ENCODE results near the gene TMUB1. TPM values are rescaled to one million over a fixed set of nuclear protein-coding genes. Genes with fewer than 3 reads are reported as not detected.

The TMUB1 gene
- total RNA-seq, 2 donors from 2014 or later = 67.3 to 68.5 TPM

DNA sequence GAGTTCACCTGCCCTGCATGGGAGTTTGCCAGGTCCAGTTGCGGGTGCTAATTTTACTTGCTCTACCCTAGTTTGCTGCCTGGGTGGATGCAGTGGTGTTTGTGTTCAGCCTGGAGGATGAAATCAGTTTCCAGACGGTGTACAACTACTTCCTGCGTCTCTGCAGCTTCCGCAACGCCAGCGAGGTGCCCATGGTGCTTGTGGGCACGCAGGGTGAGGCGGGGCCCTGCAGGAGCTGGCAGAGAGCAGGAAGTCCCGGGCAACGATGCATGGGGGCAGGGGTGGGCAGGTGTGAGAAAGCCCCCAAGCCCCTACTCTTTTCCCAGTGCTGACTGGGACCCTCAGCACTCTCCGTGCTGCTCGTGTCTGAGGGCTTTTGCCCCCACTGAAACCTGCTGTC is 34.3 kb upstream of the TMUB1 start:
- Mint-ChIP-seq H3K36me3 (ENCODE audit: insufficient read depth in 2 of 2) (peaks cover 0 to 3% of the 10 kb centered on the region in 2 donors), H3K4me3 (peak overlapping the region; percentile 60 to 66), H3K4me1 (ENCODE audit: low read depth) (no peaks in the 10 kb centered on the region), H3K27me3 (ENCODE audit: low read depth) (peaks cover 14% of the 10 kb centered on the region), H3K9me3 (no peaks in the 10 kb centered on the region), H3K27ac (no peak overlapping the region)
- DNase-seq (peak in 1 of 2 donors; percentile 25), ATAC-seq (replicated peaks in 1 of 2) (peak in 1 of 2 donors; percentile 50)

DNA sequence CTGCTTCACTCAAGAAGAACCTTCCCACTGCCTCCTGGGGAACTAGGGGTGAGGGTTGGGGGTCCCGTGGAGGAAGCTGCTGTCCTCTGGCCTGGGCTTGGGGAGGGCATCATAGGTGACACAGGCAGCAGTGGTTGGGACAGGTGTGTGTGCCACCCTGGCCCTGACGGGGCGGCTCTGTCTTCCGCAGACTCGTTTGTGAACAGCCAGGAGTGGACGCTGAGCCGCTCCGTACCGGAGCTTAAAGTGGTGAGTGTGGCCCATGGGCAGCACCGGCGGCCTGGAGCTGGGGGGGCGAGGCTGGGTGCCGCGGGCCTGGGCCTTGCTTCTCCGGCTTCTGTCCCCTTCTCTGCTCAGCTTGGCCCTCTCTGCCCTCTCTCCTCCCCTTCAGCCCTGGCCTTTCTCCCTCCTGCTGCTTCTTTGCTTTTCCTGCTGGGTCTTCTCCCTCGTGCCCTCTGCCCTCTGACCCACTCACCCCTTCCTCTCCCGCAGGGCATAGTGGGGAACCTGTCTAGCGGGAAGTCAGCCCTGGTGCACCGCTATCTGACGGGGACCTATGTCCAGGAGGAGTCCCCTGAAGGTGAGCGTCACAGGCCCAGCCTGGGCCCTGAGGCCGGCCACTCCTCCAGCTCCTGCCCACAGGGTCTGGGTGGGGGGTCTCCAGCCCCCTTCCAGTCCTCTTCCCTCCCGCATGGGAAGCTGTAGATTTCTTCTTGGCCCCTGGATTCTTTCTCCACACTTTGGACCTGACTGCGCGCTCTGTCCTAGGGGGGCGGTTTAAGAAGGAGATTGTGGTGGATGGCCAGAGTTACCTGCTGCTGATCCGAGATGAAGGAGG is 33.5 kb upstream of the TMUB1 start:
- Mint-ChIP-seq H3K27ac (no peak overlapping the region), H3K27me3 (ENCODE audit: low read depth) (peaks cover 14% of the 10 kb centered on the region), H3K4me3 (peak overlapping the region; percentile 60 to 66), H3K4me1 (ENCODE audit: low read depth) (no peaks in the 10 kb centered on the region), H3K9me3 (no peaks in the 10 kb centered on the region), H3K36me3 (ENCODE audit: insufficient read depth in 2 of 2) (peaks cover 0 to 3% of the 10 kb centered on the region in 2 donors)
- ATAC-seq (replicated peaks in 1 of 2) (no peak), DNase-seq (no peak)

DNA sequence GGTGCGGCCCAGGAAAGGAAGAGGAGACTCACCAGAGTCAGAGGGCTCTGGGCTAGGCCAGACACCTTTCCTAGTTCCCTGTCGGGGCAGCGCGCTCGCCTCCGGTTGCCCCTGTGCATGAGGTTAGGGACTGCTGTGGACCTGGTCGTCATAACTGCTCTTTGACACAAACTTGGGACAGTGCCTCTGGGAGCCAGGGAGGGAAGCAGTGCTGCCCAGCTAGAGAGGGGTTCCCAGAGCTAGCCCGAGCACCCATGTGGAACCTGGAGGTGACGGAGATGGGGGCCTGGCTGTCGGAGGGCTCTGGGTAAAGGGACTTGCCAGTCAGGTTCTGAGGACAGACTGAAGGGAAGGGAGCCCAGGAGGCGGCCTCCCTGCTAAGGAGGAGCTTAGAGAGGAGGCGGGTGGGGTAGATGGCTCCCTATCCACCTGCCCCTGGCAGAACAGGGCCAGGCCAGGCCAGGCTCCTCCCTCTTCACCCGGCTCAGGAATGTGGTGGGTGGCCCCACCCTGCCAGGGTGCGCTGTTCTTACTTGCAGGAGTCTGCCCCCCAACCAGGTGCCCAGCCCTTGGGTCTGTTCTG is 32.6 kb upstream of the TMUB1 start:
- H3K27ac Mint-ChIP-seq = no peak overlapping the region
- H3K9me3 Mint-ChIP-seq = no peaks in the 10 kb centered on the region
- peaks cover 14% of the 10 kb centered on the region for H3K27me3 Mint-ChIP-seq (ENCODE audit: low read depth)
- no peaks in the 10 kb centered on the region for H3K4me1 Mint-ChIP-seq (ENCODE audit: low read depth)
- DNase-seq = no peak
- ATAC-seq (replicated peaks in 1 of 2) = no peak
- peak overlapping the region; percentile 13 to 67 for H3K4me3 Mint-ChIP-seq
- peaks cover 0 to 3% of the 10 kb centered on the region in 2 donors for H3K36me3 Mint-ChIP-seq (ENCODE audit: insufficient read depth in 2 of 2)

DNA sequence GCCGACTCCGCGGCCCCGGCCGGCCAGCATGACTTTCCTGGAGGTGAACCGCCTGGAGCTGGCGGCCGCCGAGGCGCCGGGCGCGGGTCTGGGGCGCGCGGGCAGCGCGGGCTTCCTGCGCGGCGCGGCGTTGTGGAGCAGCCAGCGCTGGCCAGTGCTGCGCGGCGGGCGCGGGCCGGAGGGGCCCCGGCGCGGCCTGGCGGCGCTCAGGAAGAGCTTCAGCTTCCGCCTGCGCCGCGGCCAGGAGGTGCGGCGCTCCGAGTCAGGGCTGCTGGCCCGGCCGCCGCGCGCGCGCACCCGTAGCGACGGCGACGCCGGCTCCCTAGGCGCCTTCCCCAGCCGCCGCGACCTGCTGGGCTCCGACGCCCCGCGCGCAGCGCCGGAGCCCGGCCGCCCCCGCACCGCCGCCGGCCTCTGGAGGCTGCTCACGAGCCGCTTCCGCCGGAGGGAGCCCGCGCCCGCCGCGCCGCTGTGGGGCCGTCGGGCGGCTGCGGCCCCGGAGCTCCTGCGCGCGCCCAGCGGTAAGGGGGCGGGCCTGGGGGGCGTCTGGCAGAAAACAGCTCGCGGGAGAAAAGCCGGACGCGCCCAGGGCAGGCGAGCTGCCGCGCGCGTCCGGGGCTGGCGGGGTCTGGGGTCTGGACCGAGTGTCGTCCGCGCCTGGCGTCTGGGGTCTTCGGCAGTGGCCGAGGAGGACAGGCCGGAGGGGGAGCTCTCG is 32.0 kb upstream of the TMUB1 start:
- Mint-ChIP-seq H3K4me1 (ENCODE audit: low read depth) (no peaks in the 10 kb centered on the region), H3K36me3 (ENCODE audit: insufficient read depth in 2 of 2) (peaks cover 0 to 3% of the 10 kb centered on the region in 2 donors), H3K27ac (no peak overlapping the region), H3K9me3 (no peaks in the 10 kb centered on the region), H3K4me3 (peak overlapping the region; percentile 13 to 67), H3K27me3 (ENCODE audit: low read depth) (peaks cover 14% of the 10 kb centered on the region)
- ATAC-seq (replicated peaks in 1 of 2) (peak; percentile 71), DNase-seq (peak; percentile 57 to 69)

DNA sequence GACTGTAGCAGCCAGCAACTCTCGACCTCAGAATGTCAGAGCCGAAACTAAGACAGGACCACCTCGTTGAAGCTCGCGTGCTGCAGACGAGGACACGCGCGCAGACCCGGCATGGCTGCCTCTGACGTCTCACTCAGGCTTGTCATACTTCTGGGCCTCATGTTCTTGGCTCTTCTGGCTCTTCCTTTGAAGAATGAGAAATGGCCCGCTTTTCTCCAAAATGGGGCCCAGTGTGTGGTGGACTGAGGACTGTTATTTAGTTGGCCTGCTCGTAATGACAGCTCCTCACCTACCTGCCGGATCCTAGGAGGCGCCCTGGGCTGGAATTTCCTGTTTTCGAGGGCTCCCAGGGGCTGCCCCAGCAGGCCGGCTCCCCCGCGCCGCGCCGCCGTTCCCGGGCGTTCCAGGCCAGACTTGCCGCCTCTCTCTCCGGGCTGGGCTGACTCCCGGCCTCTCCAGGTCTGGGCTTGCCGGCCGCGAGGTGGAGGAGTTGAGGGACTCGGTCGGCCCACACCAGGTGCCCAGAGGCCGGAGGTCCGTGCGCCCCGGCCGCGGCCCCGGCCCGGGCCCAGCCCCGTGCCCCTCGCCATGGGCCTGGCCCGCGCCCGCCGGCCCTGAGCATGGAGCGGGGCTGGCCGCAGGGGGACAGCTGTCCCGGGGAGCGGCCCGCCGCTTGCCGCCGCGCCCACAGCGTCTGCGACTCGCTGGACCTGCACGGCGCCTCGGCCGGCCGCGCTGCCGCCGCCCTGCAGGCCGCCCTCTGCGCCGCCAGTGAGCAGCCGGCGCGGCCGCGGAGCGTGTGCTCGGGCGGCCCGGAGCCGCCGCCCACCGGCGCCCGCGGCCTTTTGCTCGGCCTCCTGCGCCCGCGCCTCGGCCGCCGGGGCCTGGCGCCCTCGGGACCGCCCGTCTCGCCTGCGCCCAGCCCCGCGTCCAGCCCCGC is 31.1 kb upstream of the TMUB1 start:
- Mint-ChIP-seq H3K4me3 (peak overlapping the region in 1 of 2 donors; percentile 32), H3K27ac (no peak overlapping the region), H3K27me3 (ENCODE audit: low read depth) (peaks cover 14% of the 10 kb centered on the region), H3K9me3 (no peaks in the 10 kb centered on the region), H3K36me3 (ENCODE audit: insufficient read depth in 2 of 2) (peaks cover 0 to 1% of the 10 kb centered on the region in 2 donors), H3K4me1 (ENCODE audit: low read depth) (no peaks in the 10 kb centered on the region)
- ATAC-seq (replicated peaks in 1 of 2) (peak; percentile 25 to 41), DNase-seq (no peak)

DNA sequence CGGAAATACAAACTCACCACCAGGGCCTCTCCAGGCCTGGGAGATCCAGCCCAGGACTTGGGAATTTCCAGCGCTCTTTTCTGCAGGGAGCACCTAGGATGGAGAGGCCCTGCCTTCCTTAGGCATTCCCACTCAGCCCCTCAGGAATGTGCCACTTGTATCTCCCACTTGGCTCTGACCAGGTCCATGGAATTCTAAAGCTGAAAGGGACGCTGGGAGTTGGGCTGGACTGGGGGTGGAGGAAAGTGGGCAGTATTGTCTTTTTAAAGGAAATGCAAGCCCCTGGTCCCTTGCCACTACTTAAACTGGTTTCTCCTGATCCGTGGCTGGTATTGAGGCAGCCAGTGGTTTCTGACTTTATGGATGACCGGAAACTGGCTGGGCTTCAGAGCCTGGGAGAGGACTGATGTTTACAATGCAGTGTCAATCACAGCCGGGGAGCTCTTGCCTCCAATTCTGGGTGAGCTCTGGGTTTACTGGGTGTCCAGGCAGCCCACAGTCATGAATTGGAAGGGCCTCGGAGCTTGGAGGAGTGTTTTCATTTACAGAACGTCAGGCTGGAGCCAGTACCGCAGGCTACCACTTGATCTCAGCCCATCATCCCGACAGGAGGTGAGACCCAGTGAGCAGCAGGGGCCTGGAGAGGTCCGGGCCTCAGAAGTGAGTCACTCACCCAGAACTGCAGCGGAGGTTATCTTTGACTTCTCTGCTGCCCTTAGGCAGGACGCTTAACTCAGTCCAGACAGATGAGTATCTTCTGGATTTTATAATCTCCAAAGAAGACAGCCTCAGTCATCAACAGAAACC is 30.3 kb upstream of the TMUB1 start:
- H3K27me3 Mint-ChIP-seq (ENCODE audit: low read depth) = peaks cover 14% of the 10 kb centered on the region
- H3K4me3 Mint-ChIP-seq = peak overlapping the region; percentile 10 to 32
- H3K4me1 Mint-ChIP-seq (ENCODE audit: low read depth) = no peaks in the 10 kb centered on the region
- H3K9me3 Mint-ChIP-seq = no peaks in the 10 kb centered on the region
- no peak for ATAC-seq (replicated peaks in 1 of 2)
- H3K36me3 Mint-ChIP-seq (ENCODE audit: insufficient read depth in 2 of 2) = peaks cover 0 to under 1% of the 10 kb centered on the region in 2 donors
- DNase-seq = no peak
- H3K27ac Mint-ChIP-seq = no peak overlapping the region

GRCh38 chr7:151110941-151111645 is 27.8 kb upstream of the TMUB1 start:
- ATAC-seq (replicated peaks in 1 of 2) = peak; percentile 77 to 80
- Mint-ChIP-seq H3K27ac (no peak overlapping the region), H3K4me1 (ENCODE audit: low read depth) (no peaks in the 10 kb centered on the region), H3K4me3 (no peak overlapping the region), H3K27me3 (ENCODE audit: low read depth) (peaks cover 14% of the 10 kb centered on the region), H3K36me3 (ENCODE audit: insufficient read depth in 2 of 2) (no peaks in the 10 kb centered on the region), H3K9me3 (no peaks in the 10 kb centered on the region)
- peak; percentile 78 to 81 for DNase-seq

- H3K36me3 Mint-ChIP-seq (ENCODE audit: insufficient read depth in 2 of 2) = no peaks in the 10 kb centered on the region
- H3K27me3 Mint-ChIP-seq (ENCODE audit: low read depth) = peaks cover 14% of the 10 kb centered on the region
- no peak overlapping the region for H3K27ac Mint-ChIP-seq
- no peak overlapping the region for H3K4me3 Mint-ChIP-seq
- no peak for ATAC-seq (replicated peaks in 1 of 2)
- no peaks in the 10 kb centered on the region for H3K9me3 Mint-ChIP-seq
- H3K4me1 Mint-ChIP-seq (ENCODE audit: low read depth) = no peaks in the 10 kb centered on the region
- no peak for DNase-seq
Observed at GRCh38 chr7:151110236-151110940, 27.1 kb upstream of the TMUB1 start.

- Mint-ChIP-seq H3K9me3 (no peaks in the 10 kb centered on the region), H3K27me3 (ENCODE audit: low read depth) (peaks cover 14% of the 10 kb centered on the region), H3K4me3 (no peak overlapping the region), H3K36me3 (ENCODE audit: insufficient read depth in 2 of 2) (no peaks in the 10 kb centered on the region), H3K27ac (no peak overlapping the region), H3K4me1 (ENCODE audit: low read depth) (no peaks in the 10 kb centered on the region)
- ATAC-seq (replicated peaks in 1 of 2) = no peak
- DNase-seq = no peak
Observed at GRCh38 chr7:151109094-151110048, 26.1 kb upstream of the TMUB1 start.

DNA sequence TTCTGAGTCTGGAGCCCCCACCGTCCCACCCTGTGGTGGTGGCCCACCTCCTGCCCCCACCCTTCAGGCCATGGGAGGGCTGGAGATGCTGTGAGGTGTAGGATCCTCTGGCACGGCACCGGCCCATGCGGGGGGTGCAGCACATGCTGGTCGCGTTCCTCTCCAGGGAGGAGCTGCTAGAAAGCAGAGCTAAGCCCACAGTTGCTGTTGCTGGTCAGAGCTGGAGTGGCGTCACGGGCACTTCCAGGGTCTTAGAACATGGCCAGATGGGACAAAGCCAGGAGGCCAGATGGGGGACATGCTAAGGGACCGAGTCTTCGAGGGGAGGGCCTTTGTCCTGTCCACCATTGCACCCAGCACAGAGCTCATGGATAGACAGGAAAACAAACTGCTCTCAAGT is 24.6 kb upstream of the TMUB1 start:
- no peak overlapping the region for H3K27ac Mint-ChIP-seq
- H3K36me3 Mint-ChIP-seq (ENCODE audit: insufficient read depth in 2 of 2) = no peaks in the 10 kb centered on the region
- H3K4me3 Mint-ChIP-seq = no peak overlapping the region
- ATAC-seq (replicated peaks in 1 of 2) (no peak), DNase-seq (no peak)
- no peaks in the 10 kb centered on the region for H3K4me1 Mint-ChIP-seq (ENCODE audit: low read depth)
- no peaks in the 10 kb centered on the region for H3K9me3 Mint-ChIP-seq
- peaks cover 3% of the 10 kb centered on the region for H3K27me3 Mint-ChIP-seq (ENCODE audit: low read depth)

Data from activated T-cell treated with anti-CD3 and anti-CD28 coated beads, Interleukin-2, amount 50 U/mL, for 72 hours (primary cell).